Liver (tissue), 9 donors: ENCODE data around the gene ERI3. TPM values are rescaled to one million over a fixed set of nuclear protein-coding genes. Genes with fewer than 3 reads are reported as not detected.

ENCODE experiments used
- DNase-seq: peaks from one replicate; pipeline ENCODE4 v3.0.0-alpha.2; 2017; ENCODE audit warnings: low spot score
- H3K27ac ChIP-seq, 2 donors: one replicate each; pipeline ENCODE4 v1.7.0; 2013; ENCODE audit warnings: inconsistent platforms in 2 of 2, low read length in 2 of 2, control low read depth in 1 of 2, low read depth in 1 of 2, mild to moderate bottlenecking in 1 of 2
- H3K27me3 ChIP-seq, 4 donors: one replicate each; pipeline versions ENCODE4 v1.6.1 to v1.7.0; 2013; ENCODE audit warnings: low read length in 3 of 4, inconsistent platforms in 1 of 4, mild to moderate bottlenecking in 1 of 4, moderate library complexity in 1 of 4; ENCODE audit not compliant: control insufficient read depth in 4 of 4, insufficient read depth in 4 of 4
- H3K36me3 ChIP-seq, 4 donors: one replicate each; pipeline versions ENCODE4 v1.6.1 to v1.7.0; 2013; ENCODE audit warnings: low read length in 3 of 4, mild to moderate bottlenecking in 3 of 4, low read depth in 1 of 4, moderate library complexity in 1 of 4; ENCODE audit not compliant: control insufficient read depth in 4 of 4, insufficient read depth in 3 of 4
- H3K4me1 ChIP-seq, 4 donors: one replicate each; pipeline versions ENCODE4 v1.6.1 to v1.7.0; 2013; ENCODE audit warnings: low read length in 3 of 4, mild to moderate bottlenecking in 3 of 4, moderate library complexity in 1 of 4; ENCODE audit not compliant: control insufficient read depth in 4 of 4, insufficient read depth in 4 of 4
- H3K4me3 ChIP-seq, 3 donors: one replicate each; pipeline versions ENCODE4 v1.6.1 to v1.7.0; 2013; ENCODE audit warnings: low read length in 3 of 3, control low read depth in 1 of 3, low read depth in 1 of 3, mild to moderate bottlenecking in 1 of 3
- H3K9ac ChIP-seq, 2 donors: one replicate each; pipeline ENCODE4 v1.7.0; 2013; ENCODE audit warnings: low read length in 2 of 2, mild to moderate bottlenecking in 2 of 2, moderate library complexity in 2 of 2, control low read depth in 1 of 2, low read depth in 1 of 2
- H3K9me3 ChIP-seq, 4 donors: one replicate each; pipeline versions ENCODE4 v1.6.1 to v1.7.0; 2013; ENCODE audit warnings: low read length in 3 of 4; ENCODE audit not compliant: control insufficient read depth in 4 of 4
- EGR1 ChIP-seq, 2 donors: IDR thresholded peaks; 2 replicates each; pipeline ENCODE4 v1.6.1; 2016 to 2018; ENCODE audit warnings: antibody characterized with exemption in 2 of 2, low read depth in 2 of 2
- FOXA1 ChIP-seq: IDR thresholded peaks from 2 replicates; pipeline ENCODE4 v1.6.1; 2016; ENCODE audit warnings: antibody characterized with exemption
- FOXA2 ChIP-seq: IDR thresholded peaks from 2 replicates; pipeline ENCODE4 v1.6.1; 2016; ENCODE audit warnings: antibody characterized with exemption
- GABPA ChIP-seq, 2 donors: IDR thresholded peaks in 1 of 2; conservative IDR thresholded peaks in 1 of 2; 2 replicates each; pipeline ENCODE4 v1.6.1; 2016; ENCODE audit warnings: antibody characterized with exemption in 2 of 2, mild to moderate bottlenecking in 1 of 2, moderate library complexity in 1 of 2
- HNF4A ChIP-seq, 2 donors: conservative IDR thresholded peaks; 2 replicates each; pipeline ENCODE4 v1.6.1; 2016; ENCODE audit warnings: antibody characterized with exemption in 2 of 2, mild to moderate bottlenecking in 2 of 2
- HNF4G ChIP-seq: IDR thresholded peaks from 2 replicates; pipeline ENCODE4 v1.6.1; 2016; ENCODE audit warnings: antibody characterized with exemption
- JUND ChIP-seq, 2 donors: IDR thresholded peaks; 2 replicates each; pipeline ENCODE4 v1.6.1; 2016; ENCODE audit warnings: antibody characterized with exemption in 2 of 2
- NR2F2 ChIP-seq: IDR thresholded peaks from 2 replicates; pipeline ENCODE4 v1.6.1; 2016; ENCODE audit warnings: antibody characterized with exemption
- RAD21 ChIP-seq, 2 donors: IDR thresholded peaks; 2 replicates each; pipeline ENCODE4 v1.6.1; 2016; ENCODE audit warnings: antibody characterized with exemption in 2 of 2, mild to moderate bottlenecking in 2 of 2
- RXRA ChIP-seq, 2 donors: IDR thresholded peaks; 2 replicates each; pipeline ENCODE4 v1.6.1; 2017 to 2018; ENCODE audit warnings: antibody characterized with exemption in 2 of 2, mild to moderate bottlenecking in 1 of 2
- SP1 ChIP-seq: IDR thresholded peaks from 2 replicates; pipeline ENCODE4 v1.6.1; 2018; ENCODE audit warnings: antibody characterized with exemption, mild to moderate bottlenecking
- TAF1 ChIP-seq: conservative IDR thresholded peaks from 2 replicates; pipeline ENCODE4 v1.6.1; 2016; ENCODE audit warnings: antibody characterized with exemption, mild to moderate bottlenecking
- YY1 ChIP-seq: IDR thresholded peaks from 2 replicates; pipeline ENCODE4 v1.6.1; 2016; ENCODE audit warnings: antibody characterized with exemption, mild to moderate bottlenecking
- WGBS: extraction: QIAGEN DNeasy Blood & Tissue Kit; methylation state at CpG from one replicate; pipeline ENCODE4 v1.1.7; 2013; 5-methylcytosine and 5-hydroxymethylcytosine counted together
- polyA plus RNA-seq, 2 donors: library from polyadenylated mRNA; stranded (reverse) in 1 of 2; unstranded in 1 of 2; fragments of 200-250 nt in 1 of 2; fragments of >200 nt in 1 of 2; fragmentation: Nextera tagmentation in 1 of 2; extraction: Ambion mirVana in 1 of 2; gene quantifications; one replicate each; pipeline versions ENCODE4 v1.2.1 to v1.2.3, GENCODE V29; 2013 to 2015
- total RNA-seq, 2 donors: library from RNA; depleted of rRNA; stranded (reverse); fragments of >200 nt; gene quantifications; one replicate each; pipeline ENCODE4 v1.2.3, GENCODE V29; 2014
- TF ChIP-seq, protein P1 (sequence below): fragments of 150-350 bp; IDR thresholded peaks from 2 replicates; pipeline ENCODE4 v1.5.1; 2017; ENCODE audit warnings: improper control_type of control experiment, low read depth, low read length; ENCODE audit not compliant: missing input control
- TF ChIP-seq, protein P2 (sequence below): IDR thresholded peaks from 2 replicates; pipeline ENCODE4 v1.6.1; 2016; ENCODE audit warnings: antibody characterized with exemption
- TF ChIP-seq, protein P3 (sequence below): IDR thresholded peaks from 2 replicates; pipeline ENCODE4 v1.6.1; 2016; ENCODE audit warnings: antibody characterized with exemption
- TF ChIP-seq, protein P4 (sequence below): IDR thresholded peaks from 2 replicates; pipeline ENCODE4 v1.6.1; 2016; ENCODE audit warnings: antibody characterized with exemption, mild to moderate bottlenecking
- TF ChIP-seq, protein P5 (sequence below): IDR thresholded peaks from 2 replicates; pipeline ENCODE4 v1.6.1; 2016; ENCODE audit warnings: antibody characterized with exemption
- donor health status: healthy.
- donor health status: healthy.
- donor health status: healthy.
- donor health status: healthy.
- donor health status: healthy.

Gene ERI3
- total and polyA plus RNA-seq, 4 donors = 15.7 to 23.8 (median 21.3) TPM

DNA sequence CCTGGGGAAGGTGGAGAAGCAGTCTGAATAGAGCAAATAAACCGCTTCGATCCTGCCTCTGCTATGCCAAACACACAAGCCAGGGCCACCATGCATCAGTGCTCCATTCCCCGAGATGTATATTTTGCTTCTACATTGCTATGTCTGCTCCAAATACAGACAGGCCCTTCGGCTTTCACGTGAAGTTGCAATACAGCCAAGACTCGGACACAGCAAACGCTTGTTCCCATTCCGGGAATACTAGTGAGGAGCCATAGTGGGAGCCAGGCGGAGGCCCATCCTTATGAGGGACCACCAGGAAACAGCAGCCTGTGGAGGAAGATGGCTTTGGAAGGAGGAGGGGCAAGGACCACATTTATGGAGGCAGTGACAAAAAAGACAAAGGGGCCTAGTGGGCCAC, 22.6 kb downstream of the ERI3 start (continued):
- TF ChIP-seq, protein P1, sequence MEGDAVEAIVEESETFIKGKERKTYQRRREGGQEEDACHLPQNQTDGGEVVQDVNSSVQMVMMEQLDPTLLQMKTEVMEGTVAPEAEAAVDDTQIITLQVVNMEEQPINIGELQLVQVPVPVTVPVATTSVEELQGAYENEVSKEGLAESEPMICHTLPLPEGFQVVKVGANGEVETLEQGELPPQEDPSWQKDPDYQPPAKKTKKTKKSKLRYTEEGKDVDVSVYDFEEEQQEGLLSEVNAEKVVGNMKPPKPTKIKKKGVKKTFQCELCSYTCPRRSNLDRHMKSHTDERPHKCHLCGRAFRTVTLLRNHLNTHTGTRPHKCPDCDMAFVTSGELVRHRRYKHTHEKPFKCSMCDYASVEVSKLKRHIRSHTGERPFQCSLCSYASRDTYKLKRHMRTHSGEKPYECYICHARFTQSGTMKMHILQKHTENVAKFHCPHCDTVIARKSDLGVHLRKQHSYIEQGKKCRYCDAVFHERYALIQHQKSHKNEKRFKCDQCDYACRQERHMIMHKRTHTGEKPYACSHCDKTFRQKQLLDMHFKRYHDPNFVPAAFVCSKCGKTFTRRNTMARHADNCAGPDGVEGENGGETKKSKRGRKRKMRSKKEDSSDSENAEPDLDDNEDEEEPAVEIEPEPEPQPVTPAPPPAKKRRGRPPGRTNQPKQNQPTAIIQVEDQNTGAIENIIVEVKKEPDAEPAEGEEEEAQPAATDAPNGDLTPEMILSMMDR = no peak
- no peak for TF ChIP-seq FOXA1
- TF ChIP-seq FOXA2 = no peak

DNA sequence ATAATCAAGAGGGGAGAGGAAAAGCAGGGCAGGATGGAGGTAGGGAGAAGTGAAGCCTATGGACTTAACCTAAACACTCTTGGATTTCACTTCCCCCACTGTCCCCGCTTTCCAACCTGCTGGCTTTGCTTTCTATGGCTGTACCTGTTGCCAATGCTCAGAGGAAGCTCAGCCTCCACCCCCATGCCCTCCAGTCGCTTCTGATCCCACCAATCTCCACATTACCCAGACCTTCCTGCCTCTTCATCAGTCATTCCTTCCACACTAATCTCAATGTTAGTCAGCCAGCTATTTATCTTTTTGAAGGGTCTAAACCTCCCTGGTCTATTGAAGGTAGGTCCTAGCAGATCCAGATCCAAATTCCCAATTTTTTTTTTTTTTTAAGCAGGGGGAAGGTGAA, 24.1 kb downstream of the ERI3 start:
- Histone ChIP-seq H3K27ac (no peak overlapping the region), H3K4me1 (peaks cover 0 to 12% (median 6%) of the 10 kb centered on the region in 4 donors), H3K4me3 (no peak overlapping the region), H3K9ac (no peak overlapping the region), H3K27me3 (no peaks in the 10 kb centered on the region), H3K9me3 (no peaks in the 10 kb centered on the region), H3K36me3 (peaks cover 0 to 7% (median 3%) of the 10 kb centered on the region in 4 donors)
- no peak for DNase-seq
- TF ChIP-seq, protein P2, sequence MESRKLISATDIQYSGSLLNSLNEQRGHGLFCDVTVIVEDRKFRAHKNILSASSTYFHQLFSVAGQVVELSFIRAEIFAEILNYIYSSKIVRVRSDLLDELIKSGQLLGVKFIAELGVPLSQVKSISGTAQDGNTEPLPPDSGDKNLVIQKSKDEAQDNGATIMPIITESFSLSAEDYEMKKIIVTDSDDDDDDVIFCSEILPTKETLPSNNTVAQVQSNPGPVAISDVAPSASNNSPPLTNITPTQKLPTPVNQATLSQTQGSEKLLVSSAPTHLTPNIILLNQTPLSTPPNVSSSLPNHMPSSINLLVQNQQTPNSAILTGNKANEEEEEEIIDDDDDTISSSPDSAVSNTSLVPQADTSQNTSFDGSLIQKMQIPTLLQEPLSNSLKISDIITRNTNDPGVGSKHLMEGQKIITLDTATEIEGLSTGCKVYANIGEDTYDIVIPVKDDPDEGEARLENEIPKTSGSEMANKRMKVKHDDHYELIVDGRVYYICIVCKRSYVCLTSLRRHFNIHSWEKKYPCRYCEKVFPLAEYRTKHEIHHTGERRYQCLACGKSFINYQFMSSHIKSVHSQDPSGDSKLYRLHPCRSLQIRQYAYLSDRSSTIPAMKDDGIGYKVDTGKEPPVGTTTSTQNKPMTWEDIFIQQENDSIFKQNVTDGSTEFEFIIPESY = no peak
- TF ChIP-seq JUND (IDR thresholded peaks at IDR 0.05) (no peak), TAF1 (no peak), EGR1 (IDR thresholded peaks at IDR 0.05; ENCODE audit: low read depth in 2 of 2) (no peak), HNF4G (no peak), HNF4A (conservative IDR thresholded peaks at IDR 0.05) (no peak), SP1 (no peak), NR2F2 (no peak), FOXA1 (no peak), GABPA (IDR thresholded peaks at IDR 0.05 in 1 of 2, conservative IDR thresholded peaks at IDR 0.05 in 1 of 2) (no peak), YY1 (no peak), RAD21 (IDR thresholded peaks at IDR 0.05) (no peak), FOXA2 (no peak), RXRA (IDR thresholded peaks at IDR 0.05) (no peak)
- TF ChIP-seq, protein P1 = no peak
- TF ChIP-seq, protein P3, sequence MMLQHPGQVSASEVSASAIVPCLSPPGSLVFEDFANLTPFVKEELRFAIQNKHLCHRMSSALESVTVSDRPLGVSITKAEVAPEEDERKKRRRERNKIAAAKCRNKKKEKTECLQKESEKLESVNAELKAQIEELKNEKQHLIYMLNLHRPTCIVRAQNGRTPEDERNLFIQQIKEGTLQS = no peak
- TF ChIP-seq, protein P4, sequence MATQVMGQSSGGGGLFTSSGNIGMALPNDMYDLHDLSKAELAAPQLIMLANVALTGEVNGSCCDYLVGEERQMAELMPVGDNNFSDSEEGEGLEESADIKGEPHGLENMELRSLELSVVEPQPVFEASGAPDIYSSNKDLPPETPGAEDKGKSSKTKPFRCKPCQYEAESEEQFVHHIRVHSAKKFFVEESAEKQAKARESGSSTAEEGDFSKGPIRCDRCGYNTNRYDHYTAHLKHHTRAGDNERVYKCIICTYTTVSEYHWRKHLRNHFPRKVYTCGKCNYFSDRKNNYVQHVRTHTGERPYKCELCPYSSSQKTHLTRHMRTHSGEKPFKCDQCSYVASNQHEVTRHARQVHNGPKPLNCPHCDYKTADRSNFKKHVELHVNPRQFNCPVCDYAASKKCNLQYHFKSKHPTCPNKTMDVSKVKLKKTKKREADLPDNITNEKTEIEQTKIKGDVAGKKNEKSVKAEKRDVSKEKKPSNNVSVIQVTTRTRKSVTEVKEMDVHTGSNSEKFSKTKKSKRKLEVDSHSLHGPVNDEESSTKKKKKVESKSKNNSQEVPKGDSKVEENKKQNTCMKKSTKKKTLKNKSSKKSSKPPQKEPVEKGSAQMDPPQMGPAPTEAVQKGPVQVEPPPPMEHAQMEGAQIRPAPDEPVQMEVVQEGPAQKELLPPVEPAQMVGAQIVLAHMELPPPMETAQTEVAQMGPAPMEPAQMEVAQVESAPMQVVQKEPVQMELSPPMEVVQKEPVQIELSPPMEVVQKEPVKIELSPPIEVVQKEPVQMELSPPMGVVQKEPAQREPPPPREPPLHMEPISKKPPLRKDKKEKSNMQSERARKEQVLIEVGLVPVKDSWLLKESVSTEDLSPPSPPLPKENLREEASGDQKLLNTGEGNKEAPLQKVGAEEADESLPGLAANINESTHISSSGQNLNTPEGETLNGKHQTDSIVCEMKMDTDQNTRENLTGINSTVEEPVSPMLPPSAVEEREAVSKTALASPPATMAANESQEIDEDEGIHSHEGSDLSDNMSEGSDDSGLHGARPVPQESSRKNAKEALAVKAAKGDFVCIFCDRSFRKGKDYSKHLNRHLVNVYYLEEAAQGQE = no peak
- TF ChIP-seq, protein P5, sequence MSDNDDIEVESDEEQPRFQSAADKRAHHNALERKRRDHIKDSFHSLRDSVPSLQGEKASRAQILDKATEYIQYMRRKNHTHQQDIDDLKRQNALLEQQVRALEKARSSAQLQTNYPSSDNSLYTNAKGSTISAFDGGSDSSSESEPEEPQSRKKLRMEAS = no peak
- WGBS = 95% methylated on average over 2 of the region's 2 CpGs
